GM12892 (cell line): ENCODE measurements around the gene MAML3.

Experiments
- POLR2A ChIP-seq: IDR thresholded peaks from 2 replicates; pipeline ENCODE4 v1.6.1; 2011; ENCODE audit warnings: low read depth, low read length, control low read depth
- TAF1 ChIP-seq: IDR thresholded peaks from 2 replicates; pipeline ENCODE4 v1.6.1; 2011; ENCODE audit warnings: low read depth, mild to moderate bottlenecking, control low read depth, low read length, borderline replicate concordance

GRCh38 chr4:139808808-139809756 is 344.9 kb downstream of the MAML3 start:
- TF ChIP-seq TAF1 (no peak), POLR2A (no peak)
